Neural progenitor cell (in vitro differentiated cells): ENCODE data around the gene SH3GL1.

ENCODE experiments used
- CTCF ChIP-seq: fragments of 200-600 bp; sonication (generic); IDR thresholded peaks from 2 replicates; pipeline ENCODE4 v1.5.1; 2017; ENCODE audit warnings: antibody characterized with exemption, mild to moderate bottlenecking
- EZH2 ChIP-seq: fragments of 200-600 bp; sonication (generic); IDR thresholded peaks from 2 replicates; pipeline ENCODE4 v1.6.1; 2017; ENCODE audit warnings: antibody characterized with exemption, mild to moderate bottlenecking, moderate library complexity
- EZH2phosphoT487 ChIP-seq: fragments of 200-600 bp; sonication (generic); IDR thresholded peaks from 2 replicates; pipeline ENCODE4 v1.6.1; 2017; ENCODE audit warnings: antibody characterized with exemption

- TF ChIP-seq CTCF = no peak
- TF ChIP-seq EZH2phosphoT487 = no peak
- TF ChIP-seq EZH2 = no peak
Measured at GRCh38 chr19:4361152-4362046, 38.9 kb downstream of the SH3GL1 start.
